ENCODE results near the gene PRG3. TPM values are rescaled to one million over a fixed set of nuclear protein-coding genes. Genes with fewer than 3 reads are reported as not detected.

Gene PRG3
- total RNA-seq, 2 donors from 2014 or later: not detected

DNA sequence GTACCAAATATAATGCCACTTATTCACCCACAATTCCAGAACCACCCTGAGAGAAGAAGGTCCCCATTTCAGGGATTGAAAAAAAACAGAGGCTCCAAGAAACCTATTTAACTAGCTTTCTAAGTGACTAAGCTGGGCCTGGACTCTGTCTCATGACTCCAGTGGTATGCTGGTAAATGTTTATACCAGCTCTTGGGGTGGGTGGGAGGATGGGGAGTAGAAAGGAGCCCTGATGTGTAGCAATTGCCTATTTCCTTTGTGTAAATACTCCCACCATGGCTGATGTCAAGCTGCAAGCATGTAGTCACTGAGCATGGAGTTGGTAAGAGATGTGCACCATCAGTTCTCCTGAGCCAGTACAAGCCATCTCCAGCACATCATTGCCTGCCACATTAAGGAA, 2.8 kb downstream of the PRG3 start:
- no peak for TF ChIP-seq CTCF (IDR thresholded peaks at IDR 0.05)
- Histone ChIP-seq H3K27me3 (replicated peaks; ENCODE audit: insufficient read depth) (no peaks in the 10 kb centered on the region), H3K27ac (no peak overlapping the region), H3K36me3 (no peaks in the 10 kb centered on the region), H3K9me3 (no peaks in the 10 kb centered on the region), H3K4me1 (ENCODE audit: control insufficient read depth in 1 of 2, low read depth in 2 of 2) (no peaks in the 10 kb centered on the region), H3K4me3 (no peak overlapping the region)
- no peak for DNase-seq (ENCODE audit: low spot score)
- no peak for ATAC-seq (ENCODE audit: insufficient number of reproducible peaks, low FRiP score, low read depth)

DNA sequence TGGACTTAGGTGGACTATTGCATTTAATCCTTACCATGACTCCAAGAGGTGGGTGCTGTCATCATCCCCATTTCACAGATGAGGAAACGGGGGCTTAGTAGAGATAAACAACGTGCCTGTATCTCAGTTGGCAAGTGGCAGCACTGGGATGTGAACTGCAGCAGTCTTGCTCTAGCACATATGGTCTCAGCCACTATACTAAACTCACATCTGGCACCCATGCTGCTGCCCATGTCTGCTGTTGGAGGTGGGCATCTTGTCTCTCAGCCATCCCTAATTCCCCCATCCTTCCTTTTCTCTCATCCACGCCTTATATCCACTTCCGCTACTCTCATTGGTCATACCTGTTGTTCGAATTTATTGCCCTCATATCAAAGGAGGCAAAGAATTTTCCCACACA, 3.8 kb downstream of the PRG3 start:
- ATAC-seq (ENCODE audit: insufficient number of reproducible peaks, low FRiP score, low read depth) (no peak), DNase-seq (ENCODE audit: low spot score) (no peak)
- no peaks in the 10 kb centered on the region for H3K36me3 ChIP-seq
- no peak overlapping the region for H3K27ac ChIP-seq
- TF ChIP-seq CTCF (IDR thresholded peaks at IDR 0.05): no peak
- H3K9me3 ChIP-seq: no peaks in the 10 kb centered on the region
- H3K4me3 ChIP-seq: no peak overlapping the region
- H3K27me3 ChIP-seq (replicated peaks; ENCODE audit: insufficient read depth): no peaks in the 10 kb centered on the region
- H3K4me1 ChIP-seq (ENCODE audit: control insufficient read depth in 1 of 2, low read depth in 2 of 2): no peaks in the 10 kb centered on the region

DNA sequence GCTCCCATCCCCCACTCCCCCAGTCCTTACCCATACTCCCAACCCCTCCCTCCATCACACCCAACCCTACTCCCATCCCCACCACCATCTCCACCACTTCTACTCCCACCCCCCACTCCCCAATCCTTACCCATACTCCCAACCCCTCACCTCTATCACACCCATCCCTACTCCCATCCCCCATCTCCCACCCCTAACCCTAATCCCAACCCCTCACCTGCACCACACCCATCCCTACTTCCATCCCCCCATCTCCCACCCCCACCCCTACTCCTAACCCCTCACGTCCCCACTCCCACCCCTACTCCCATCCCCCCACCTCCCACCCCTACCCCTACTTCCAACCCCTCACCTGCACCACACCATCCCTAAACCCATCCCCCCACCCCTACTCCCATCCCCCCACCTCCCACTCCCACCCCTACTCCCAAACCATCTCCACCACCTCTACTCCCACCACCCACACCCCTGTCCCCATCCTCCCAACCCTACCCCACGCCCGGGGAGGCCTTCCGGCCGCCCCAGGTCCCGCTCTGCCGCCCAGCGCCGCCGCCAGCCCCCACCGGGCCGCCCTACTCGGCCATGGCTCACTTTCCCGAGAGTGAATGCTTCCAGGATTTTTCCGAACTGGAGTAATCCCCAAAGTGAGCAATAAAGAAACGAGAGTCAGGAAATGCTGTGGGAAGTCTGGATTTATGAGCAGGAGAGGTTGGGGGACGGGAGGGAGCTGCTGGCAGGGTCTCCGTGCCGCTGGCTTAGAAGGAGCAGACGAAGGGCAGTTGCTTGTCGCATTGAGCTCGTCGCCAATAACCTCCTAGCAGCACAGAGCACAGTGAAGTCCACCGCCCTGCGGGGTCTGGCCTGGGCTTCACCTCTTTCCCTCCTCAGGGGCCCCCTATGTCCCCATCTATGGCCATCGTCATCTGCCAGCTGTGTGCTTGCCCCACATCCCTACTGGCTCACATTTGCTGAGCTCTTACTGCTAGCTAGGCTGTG, 4.6 kb downstream of the PRG3 start:
- no peaks in the 10 kb centered on the region for H3K27me3 ChIP-seq (replicated peaks; ENCODE audit: insufficient read depth)
- DNase-seq (ENCODE audit: low spot score) (no peak), ATAC-seq (ENCODE audit: insufficient number of reproducible peaks, low FRiP score, low read depth) (no peak)
- H3K4me3 ChIP-seq: no peak overlapping the region
- no peaks in the 10 kb centered on the region for H3K36me3 ChIP-seq
- no peak overlapping the region for H3K27ac ChIP-seq
- no peaks in the 10 kb centered on the region for H3K4me1 ChIP-seq (ENCODE audit: control insufficient read depth in 1 of 2, low read depth in 2 of 2)
- no peaks in the 10 kb centered on the region for H3K9me3 ChIP-seq
- no peak for TF ChIP-seq CTCF (IDR thresholded peaks at IDR 0.05)

DNA sequence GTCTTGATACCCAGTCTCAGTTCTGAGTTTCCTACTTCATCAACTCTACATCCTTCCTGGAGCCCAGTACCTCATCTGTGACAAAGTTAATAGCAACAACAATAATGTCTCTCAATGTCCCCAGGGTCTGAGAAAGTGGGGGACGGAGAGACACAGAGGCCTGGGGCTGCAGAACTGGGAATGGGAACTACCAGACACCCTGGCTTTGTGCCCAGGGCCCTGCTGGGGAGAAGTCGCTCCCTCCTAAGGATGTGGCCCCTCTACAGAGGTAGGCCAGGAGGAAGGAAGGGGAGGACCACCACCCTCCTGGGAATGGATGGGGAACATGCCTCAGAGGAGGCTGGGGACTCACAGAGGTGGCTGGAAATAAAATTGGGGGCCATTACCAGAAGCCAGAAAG, 5.5 kb downstream of the PRG3 start:
- Histone ChIP-seq H3K4me3 (no peak overlapping the region), H3K36me3 (no peaks in the 10 kb centered on the region), H3K27me3 (replicated peaks; ENCODE audit: insufficient read depth) (no peaks in the 10 kb centered on the region), H3K27ac (no peak overlapping the region), H3K9me3 (no peaks in the 10 kb centered on the region), H3K4me1 (ENCODE audit: control insufficient read depth in 1 of 2, low read depth in 2 of 2) (no peaks in the 10 kb centered on the region)
- TF ChIP-seq CTCF (IDR thresholded peaks at IDR 0.05): no peak
- no peak for DNase-seq (ENCODE audit: low spot score)
- ATAC-seq (ENCODE audit: insufficient number of reproducible peaks, low FRiP score, low read depth): no peak

DNA sequence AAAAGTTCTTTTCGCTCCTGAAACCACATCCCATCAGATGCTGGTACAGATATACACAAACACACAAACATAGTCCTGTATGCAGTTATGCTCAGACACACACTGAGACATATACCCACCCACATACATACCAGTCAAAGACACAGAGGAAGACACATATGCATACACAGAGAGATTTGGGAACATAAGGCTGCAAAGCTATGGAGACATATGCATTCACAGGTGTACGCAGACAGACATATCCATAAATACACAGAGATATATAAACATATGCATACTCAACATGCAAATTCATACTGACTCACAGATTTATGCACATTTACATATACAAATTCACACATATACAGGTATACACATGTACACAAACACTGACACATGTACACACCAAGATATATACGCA, 6.0 kb downstream of the PRG3 start:
- no peaks in the 10 kb centered on the region for H3K27me3 ChIP-seq (replicated peaks; ENCODE audit: insufficient read depth)
- no peaks in the 10 kb centered on the region for H3K36me3 ChIP-seq
- H3K9me3 ChIP-seq: no peaks in the 10 kb centered on the region
- no peak overlapping the region for H3K27ac ChIP-seq
- no peak for TF ChIP-seq CTCF (IDR thresholded peaks at IDR 0.05)
- no peak for ATAC-seq (ENCODE audit: insufficient number of reproducible peaks, low FRiP score, low read depth)
- no peak for DNase-seq (ENCODE audit: low spot score)
- no peaks in the 10 kb centered on the region for H3K4me1 ChIP-seq (ENCODE audit: control insufficient read depth in 1 of 2, low read depth in 2 of 2)
- no peak overlapping the region for H3K4me3 ChIP-seq
